Activated B cell treated with CpG ODN at 0.5 μM for 24 hours (primary cell): ENCODE results near the gene ADSS1. TPM values are rescaled to one million over a fixed set of nuclear protein-coding genes. Genes with fewer than 3 reads are reported as not detected.

Source experiments
- ATAC-seq: fragments of 200-7000 bp; cut with Tn5 transposase; one replicate; pipeline ENCODE4 v1.10.0; 2021; ENCODE audit warnings: low read depth, mild to moderate bottlenecking, moderate library complexity
- CTCF ChIA-PET: fragments of 350-600 bp; sonication (Branson Sonifier 250); formaldehyde crosslinking; loops from one replicate; lab custom pipeline; 2021; ENCODE audit warnings: antibody characterized with exemption; lab: Charles Lee
- POLR2A ChIA-PET: fragments of 350-600 bp; sonication (Branson Sonifier 250); formaldehyde crosslinking; loops from one replicate; lab custom pipeline; 2021; ENCODE audit warnings: antibody characterized with exemption; lab: Charles Lee
- DNase-seq: peaks from one replicate; pipeline ENCODE4 v3.0.0; 2022
- H3K27ac Mint-ChIP-seq: one replicate; pipeline ENCODE4 v1.8.0; 2020; ENCODE audit warnings: mixed read lengths
- H3K27me3 Mint-ChIP-seq: one replicate; pipeline ENCODE4 v1.8.0; 2021; ENCODE audit warnings: mixed read lengths
- H3K36me3 Mint-ChIP-seq: one replicate; pipeline ENCODE4 v1.8.0; 2021; ENCODE audit warnings: low read depth, mixed read lengths
- H3K4me1 Mint-ChIP-seq: one replicate; pipeline ENCODE4 v1.8.0; 2021; ENCODE audit warnings: mixed read lengths
- H3K4me3 Mint-ChIP-seq: one replicate; pipeline ENCODE4 v1.8.0; 2020; ENCODE audit warnings: mild to moderate bottlenecking, mixed read lengths
- H3K9me3 Mint-ChIP-seq: one replicate; pipeline ENCODE4 v1.8.0; 2020; ENCODE audit warnings: mixed read lengths
- CTCF ChIP-seq: fragments of 200-600 bp; IDR thresholded peaks from one replicate; pipeline ENCODE4 v1.8.0; 2022; ENCODE audit warnings: antibody characterized with exemption, mild to moderate bottlenecking
- intact Hi-C: fragments of 100-400 bp; cut with micrococcal nuclease; formaldehyde crosslinking; loops from one replicate; pipeline ENCODE4 v1.15.1; 2024
- total RNA-seq: library from RNA; stranded (reverse); gene quantifications from 2 replicates; pipeline ENCODE4 v1.2.3, GENCODE V29; 2022

Gene ADSS1
- total RNA-seq, 1 donor from 2014 or later: 0.18 TPM

- H3K4me1 Mint-ChIP-seq: peaks cover 3% of the 10 kb centered on the region
- H3K9me3 Mint-ChIP-seq: no peaks in the 10 kb centered on the region
- POLR2A ChIA-PET: no interaction called here
- no peak for ATAC-seq
- CTCF ChIA-PET: no interaction called here
- intact Hi-C loops: no loop called here
- TF ChIP-seq CTCF: no peak
- H3K4me3 Mint-ChIP-seq: no peak overlapping the region
- DNase-seq: no peak
- H3K27me3 Mint-ChIP-seq: no peaks in the 10 kb centered on the region
- peaks cover 39% of the 10 kb centered on the region for H3K36me3 Mint-ChIP-seq
- H3K27ac Mint-ChIP-seq: no peak overlapping the region
Observed at GRCh38 chr14:104712881-104713734, 10.9 kb upstream of the ADSS1 start.

- no peak overlapping the region for H3K27ac Mint-ChIP-seq
- TF ChIP-seq CTCF: no peak
- ATAC-seq: no peak
- POLR2A ChIA-PET: no interaction called here
- peaks cover 37% of the 10 kb centered on the region for H3K36me3 Mint-ChIP-seq
- no peak for DNase-seq
- CTCF ChIA-PET: no interaction called here
- no peak overlapping the region for H3K4me3 Mint-ChIP-seq
- intact Hi-C loops: no loop called here
- H3K27me3 Mint-ChIP-seq: no peaks in the 10 kb centered on the region
- no peaks in the 10 kb centered on the region for H3K9me3 Mint-ChIP-seq
- no peaks in the 10 kb centered on the region for H3K4me1 Mint-ChIP-seq
Observed at GRCh38 chr14:104714066-104714465, 10.0 kb upstream of the ADSS1 start.

GRCh38 chr14:104714681-104715080, 9.3 kb upstream of the ADSS1 start:
- H3K27ac Mint-ChIP-seq: no peak overlapping the region
- H3K4me1 Mint-ChIP-seq: no peaks in the 10 kb centered on the region
- no peaks in the 10 kb centered on the region for H3K27me3 Mint-ChIP-seq
- ChIA-PET POLR2A (no interaction called here), CTCF (no interaction called here)
- H3K9me3 Mint-ChIP-seq: no peaks in the 10 kb centered on the region
- DNase-seq (no peak), ATAC-seq (no peak)
- intact Hi-C loops: no loop called here
- no peak overlapping the region for H3K4me3 Mint-ChIP-seq
- peaks cover 40% of the 10 kb centered on the region for H3K36me3 Mint-ChIP-seq
- no peak for TF ChIP-seq CTCF

- ChIA-PET CTCF (no interaction called here), POLR2A (no interaction called here)
- H3K4me3 Mint-ChIP-seq: no peak overlapping the region
- H3K27me3 Mint-ChIP-seq: no peaks in the 10 kb centered on the region
- H3K36me3 Mint-ChIP-seq: peaks cover 41% of the 10 kb centered on the region
- H3K27ac Mint-ChIP-seq: no peak overlapping the region
- no peak for TF ChIP-seq CTCF
- no peaks in the 10 kb centered on the region for H3K9me3 Mint-ChIP-seq
- no peak for DNase-seq
- ATAC-seq: no peak
- intact Hi-C loops: no loop called here
- H3K4me1 Mint-ChIP-seq: no peaks in the 10 kb centered on the region
Observed at GRCh38 chr14:104715416-104715815, 8.6 kb upstream of the ADSS1 start.

- H3K4me3 Mint-ChIP-seq: no peak overlapping the region
- H3K27ac Mint-ChIP-seq: no peak overlapping the region
- no peaks in the 10 kb centered on the region for H3K27me3 Mint-ChIP-seq
- DNase-seq (no peak), ATAC-seq (no peak)
- H3K4me1 Mint-ChIP-seq: no peaks in the 10 kb centered on the region
- peaks cover 40% of the 10 kb centered on the region for H3K36me3 Mint-ChIP-seq
- intact Hi-C loops: no loop called here
- H3K9me3 Mint-ChIP-seq: no peaks in the 10 kb centered on the region
- POLR2A ChIA-PET: no interaction called here
- CTCF ChIA-PET: no interaction called here
- no peak for TF ChIP-seq CTCF
Observed at GRCh38 chr14:104715871-104716270, 8.2 kb upstream of the ADSS1 start.
